Measurements from ENCODE around the gene AKAP10. TPM values are rescaled to one million over a fixed set of nuclear protein-coding genes. Genes with fewer than 3 reads are reported as not detected.

Gene AKAP10
- total RNA-seq = 25.1 and 25.9 TPM in 2 replicates

GRCh38 chr17:19977293-19978208 is at the start of gene AKAP10:
Gene AKAP10, minus strand, starts transcription at chr17:19977828. Its CDS starts 149 bp downstream, at chr17:19977679.

GRCh38 chr17:20009302-20010098 is 31.9 kb upstream of the AKAP10 start, which contains the start of gene SPECC1:
Gene SPECC1, plus strand, starts transcription at chr17:20009359. Its CDS starts 87,293 bp downstream, at chr17:20096652.

GRCh38 chr17:19867329-19868078 is 110.1 kb downstream of the AKAP10 start, which contains the start of gene ULK2:
Gene ULK2, minus strand, starts transcription at chr17:19867936. Its CDS starts 519 bp downstream, at chr17:19867417.

Small RNAs within 50 kb of the gene (small RNA-seq; reads per million reads assigned to genes)
- not detected for gene AC015726.2

Other genes starting within 250 kb of the AKAP10 start
- 0.11 TPM in 1 of 2 replicates, not detected in the other for gene ALDH3A1, start 229.5 kb downstream of the AKAP10 start, total RNA-seq
- gene ULK2, start 109.9 kb downstream of the AKAP10 start, total RNA-seq = 24.1 and 28.3 TPM in 2 replicates
- gene SPECC1, start 31.5 kb upstream of the AKAP10 start, total RNA-seq = 64.0 and 78.3 TPM in 2 replicates